ENCODE measurements around the gene TRPV2. TPM values are rescaled to one million over a fixed set of nuclear protein-coding genes. Genes with fewer than 3 reads are reported as not detected.

Gene TRPV2
- polyA plus RNA-seq, 3 donors: 4.3 to 26.2 (median 17.7) TPM

DNA sequence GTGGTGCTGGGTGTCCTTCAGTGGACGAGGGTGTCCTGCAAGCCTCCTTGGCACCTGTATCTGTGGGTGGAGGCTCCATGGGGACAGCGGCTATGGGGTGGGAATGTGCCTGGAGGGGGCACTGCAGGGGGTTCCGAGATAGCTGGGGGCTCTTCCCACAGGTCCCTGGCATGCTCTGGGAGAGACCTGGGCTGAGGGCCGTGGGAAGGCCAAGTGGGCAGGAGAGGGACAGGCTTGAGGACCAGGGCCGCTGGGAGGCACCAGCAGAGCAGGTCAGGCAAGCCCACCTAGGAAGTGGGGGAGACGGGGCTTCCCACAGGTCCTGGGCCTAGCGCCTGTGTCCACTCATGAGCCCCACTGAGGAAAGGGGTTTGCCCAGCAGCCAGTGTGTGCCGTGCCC, 66.9 kb downstream of the TRPV2 start:
- H3K27ac ChIP-seq (ENCODE audit: low read depth, low read length): no peak overlapping the region
- WGBS, 3 donors: 91 to 93% (median 92%) methylated on average over 8 of the region's 8 CpGs

- H3K27ac ChIP-seq (ENCODE audit: low read depth, low read length): no peak overlapping the region
- WGBS, 3 donors: 82 to 95% (median 92%) methylated on average over 8 of the region's 8 CpGs
Observed at GRCh38 chr17:16483021-16483645, 67.8 kb downstream of the TRPV2 start.

DNA sequence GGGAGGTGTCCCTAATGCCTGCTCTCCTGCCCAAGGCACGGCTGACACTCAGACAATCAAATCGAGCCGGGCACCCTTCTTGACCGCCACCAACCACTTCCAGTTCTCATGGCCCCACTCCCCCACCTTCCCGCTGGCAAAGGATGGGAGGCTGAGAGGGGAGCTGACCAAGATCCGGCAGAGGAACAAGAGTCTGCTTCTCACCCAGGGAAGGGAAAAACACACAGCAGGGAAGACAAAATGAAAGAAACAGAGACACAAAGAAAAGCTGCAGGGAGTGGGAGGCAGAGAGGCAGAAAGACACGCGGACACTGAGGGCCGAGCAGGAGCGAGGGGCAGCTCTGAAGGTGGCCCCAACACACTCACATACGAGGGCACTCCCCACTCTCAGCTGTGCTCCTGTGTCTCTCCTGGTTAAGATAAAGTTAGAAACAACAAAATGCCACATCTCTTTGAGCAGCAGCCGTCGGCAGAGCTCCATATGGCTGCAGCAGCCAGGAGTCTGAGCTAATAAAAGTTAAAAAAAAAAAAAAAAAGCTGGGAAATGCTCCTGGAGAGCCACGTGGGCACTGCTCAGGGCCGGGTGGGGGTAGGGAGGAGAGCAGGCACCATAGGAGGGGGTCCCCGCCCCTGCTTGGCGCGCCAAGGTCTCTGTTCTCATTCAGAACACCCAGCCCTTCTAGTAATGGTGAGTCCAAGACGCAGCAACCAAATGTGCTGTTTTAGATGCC, 69.2 kb downstream of the TRPV2 start:
- WGBS, 3 donors: 64 to 68% (median 66%) methylated on average over 19 of the region's 19 CpGs

More for the DNA sequence above, 69.2 kb downstream of the TRPV2 start:
- no peak overlapping the region for H3K27ac ChIP-seq (ENCODE audit: low read depth, low read length)

Other genes with a start within 250 kb of the TRPV2 start
- gene NCOR1, start 200.0 kb upstream of the TRPV2 start, polyA plus RNA-seq: 10 to 100 TPM; 21.1 to 35.0 (median 27.0) TPM
- 10 to 100 TPM; 11.5 to 22.6 (median 18.7) TPM for gene PIGL, start 198.4 kb upstream of the TRPV2 start, polyA plus RNA-seq
- 10 to 100 TPM; 12.0 to 23.0 (median 16.5) TPM for gene CENPV, start 62.1 kb upstream of the TRPV2 start, polyA plus RNA-seq
- 1,000 to 10,000 TPM in 2 of 3 donors, 100 to 1,000 TPM in 1; 984 to 1,616 (median 1,046) TPM for gene UBB, start 34.5 kb upstream of the TRPV2 start, polyA plus RNA-seq
- 1 to 10 TPM in 2 of 3 donors, under 1 TPM in 1; 0.86 to 1.9 (median 1.3) TPM for gene LRRC75A, start 76.6 kb downstream of the TRPV2 start, polyA plus RNA-seq
- 1 to 10 TPM; 1.8 to 5.7 (median 1.9) TPM for gene ZNF287, start 153.6 kb downstream of the TRPV2 start, polyA plus RNA-seq
- gene ZNF624, start 238.3 kb downstream of the TRPV2 start, polyA plus RNA-seq: 1 to 10 TPM in 2 of 3 donors, under 1 TPM in 1; 0.53 to 1.7 (median 1.5) TPM